ENCODE measurements around the gene WDFY2. TPM values are rescaled to one million over a fixed set of nuclear protein-coding genes. Genes with fewer than 3 reads are reported as not detected.
"Not testable (repeated sequence)": the region's sequence is repeated elsewhere in the genome, so short reads cannot be mapped to it uniquely, and the experiment has no call there.

WDFY2 gene
- total and polyA plus RNA-seq, 2 of the 8 experiments (the other 6 are each of a cell fraction or from before 2014, with no cell fraction given), result 13.9 to 29.0 TPM

- no peak for TF ChIP-seq TCF12 (IDR thresholded peaks at IDR 0.05; ENCODE audit: low read depth, low read length)
- no peak for TF ChIP-seq TEAD4 (IDR thresholded peaks at IDR 0.05; ENCODE audit: low read depth, low read length)
- TF ChIP-seq ASH2L (IDR thresholded peaks at IDR 0.05; ENCODE audit: low read length), result no peak
- no peak for TF ChIP-seq KDM5A (IDR thresholded peaks at IDR 0.05; ENCODE audit: low read length)
- no peak for TF ChIP-seq CHD2 (IDR thresholded peaks at IDR 0.05; ENCODE audit: low read length)
- TF ChIP-seq TAF1 (IDR thresholded peaks at IDR 0.05; ENCODE audit: low read depth, low read length), result no peak
- TF ChIP-seq SP4 (IDR thresholded peaks at IDR 0.05; ENCODE audit: low read length), result no peak
- TF ChIP-seq E2F6 (IDR thresholded peaks at IDR 0.05), result no peak
- no peak for TF ChIP-seq CHD1 (IDR thresholded peaks at IDR 0.05; ENCODE audit: low read depth, low read length)
These were observed 62.8 kb downstream of the WDFY2 start (continued) for GRCh38 chr13:51647067-51647466.

- H3K4ac ChIP-seq (replicated peaks; ENCODE audit: insufficient read length, low read depth, low read length); H3K14ac ChIP-seq (ENCODE audit: insufficient read length); H3K79me1 ChIP-seq (ENCODE audit: low read depth, low read length); CTCF ChIA-PET (ENCODE audit: partially characterized antibody); H2AFZ ChIP-seq (ENCODE audit: low read length); H4K5ac ChIP-seq (ENCODE audit: insufficient read length, low read depth, low read length); H3K23ac ChIP-seq (ENCODE audit: insufficient read length); H3K9ac ChIP-seq (replicated peaks in 1 of 4; ENCODE audit: extremely low read depth in 1 of 4, low read depth in 3 of 4, low read length in 3 of 4); H2BK5ac ChIP-seq (ENCODE audit: low read depth, low read length); H3K4me3 ChIP-seq (ENCODE audit: extremely low read depth in 1 of 4, insufficient read depth in 2 of 4, low read depth in 3 of 4, low read length in 4 of 4); POLR2A ChIA-PET (ENCODE audit: partially characterized antibody); H4K91ac ChIP-seq (replicated peaks; ENCODE audit: insufficient read length, low read length); H4K8ac ChIP-seq (ENCODE audit: extremely low read depth, insufficient read depth, low read length); H3K23me2 ChIP-seq (ENCODE audit: low read depth, low read length); H3K4me2 ChIP-seq (ENCODE audit: insufficient read depth in 1 of 2, low read depth in 2 of 2, low read length in 2 of 2); H2AK5ac ChIP-seq (ENCODE audit: low read depth, low read length); FAIRE-seq; H3K27me3 ChIP-seq (replicated peaks in 1 of 4; ENCODE audit: control insufficient read depth in 3 of 4, extremely low read depth in 1 of 4, insufficient read depth in 3 of 4, low read length in 3 of 4); DNase-seq (ENCODE audit: low read depth in 1 of 2, low spot score in 2 of 2); H3K27ac ChIP-seq (ENCODE audit: low read depth, low read length); H3K4me1 ChIP-seq (replicated peaks in 1 of 4; ENCODE audit: control insufficient read depth in 3 of 4, insufficient read depth in 4 of 4, low read length in 3 of 4); H3K56ac ChIP-seq (replicated peaks; ENCODE audit: insufficient read length, low read depth, low read length); H4K20me1 ChIP-seq (replicated peaks in 1 of 2; ENCODE audit: control insufficient read depth in 1 of 2, insufficient read depth in 2 of 2, low read length in 2 of 2); H3K18ac ChIP-seq (ENCODE audit: extremely low read depth, low read length); H2BK20ac ChIP-seq (ENCODE audit: low read length); H2BK12ac ChIP-seq (ENCODE audit: low read depth, low read length); H2BK15ac ChIP-seq (ENCODE audit: low read length); H3K36me3 ChIP-seq (ENCODE audit: control insufficient read depth in 2 of 4, insufficient read depth in 4 of 4, low read length in 3 of 4); H2BK120ac ChIP-seq (replicated peaks; ENCODE audit: low read depth, low read length): not testable (repeated sequence)
- WGBS, 2 experiments (ENCODE audit: extremely low coverage in 1 of 2, insufficient coverage in 1 of 2, insufficient read length in 1 of 2, insufficient replicate concordance in 2 of 2, low coverage in 1 of 2, low lambda C conversion rate in 2 of 2, missing lambda C conversion rate in 1 of 2), result 88% methylated on average over 3 of the region's 3 CpGs; no CpG with 5 or more reads in 1 of the 2 experiments
- H3K9me3 ChIP-seq (ENCODE audit: insufficient read depth in 2 of 2, low read depth in 1 of 2, low read length in 1 of 2), result peaks cover 11 to 16% of the 10 kb centered on the region in 2 experiments
- peaks cover 8 to 65% of the 10 kb centered on the region in 2 experiments; a peak in 2 of 4 replicates for H3K79me2 ChIP-seq (ENCODE audit: control insufficient read depth in 1 of 2, insufficient read depth in 2 of 2, low read length in 2 of 2)
These were observed 67.9 kb downstream of the WDFY2 start for GRCh38 chr13:51652193-51652592.

Data from H1 (cell line).